ENCODE measurements around the gene SLC25A21.

SLC25A21 gene

DNA sequence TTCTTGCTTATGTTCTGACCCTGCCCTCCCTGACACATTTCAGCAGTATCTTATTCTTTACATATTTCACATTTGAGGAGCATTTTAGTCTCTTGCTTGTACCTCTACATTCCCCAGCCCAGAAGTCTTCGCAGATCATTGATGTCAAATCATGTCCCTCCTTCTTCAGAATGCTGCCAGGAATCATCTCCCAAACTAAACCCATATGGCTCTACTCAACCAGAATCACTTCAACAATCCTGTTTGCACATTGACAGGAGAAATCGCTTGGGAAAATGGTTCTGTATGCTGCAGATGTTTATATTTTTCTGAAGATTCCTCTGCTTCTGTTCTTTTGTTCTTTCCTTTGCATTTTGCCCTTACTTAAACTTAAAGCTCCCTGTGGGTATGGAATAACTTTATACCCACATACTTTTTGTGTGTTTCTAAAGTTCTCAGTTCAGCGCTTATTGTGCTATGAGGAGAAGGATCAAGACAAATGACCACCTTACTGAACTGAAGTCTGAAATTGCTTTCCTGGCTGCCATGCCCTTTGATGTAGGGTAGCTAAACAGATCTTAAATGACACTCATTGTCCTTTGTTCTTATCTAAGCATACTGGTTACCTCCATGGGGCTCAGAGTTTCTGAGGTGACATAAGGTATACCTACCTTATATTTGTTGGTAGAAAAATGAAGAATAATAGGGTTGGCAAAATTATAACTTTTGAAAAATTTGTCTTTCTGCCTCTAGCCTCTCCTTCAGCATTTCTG, 134.6 kb downstream of the SLC25A21 start:
- Histone ChIP-seq H3K27ac (ENCODE audit: extremely low read depth, low read depth, low read length) (no peak overlapping the region), H3K4me1 (ENCODE audit: control insufficient read depth, insufficient read depth, low read length) (peaks cover 22% of the 10 kb centered on the region), H3K9me3 (ENCODE audit: control insufficient read depth, insufficient read depth, low read depth, low read length) (no peaks in the 10 kb centered on the region), H3K4me3 (ENCODE audit: low read depth, low read length) (no peak overlapping the region), H3K36me3 (ENCODE audit: control insufficient read depth in 2 of 2, insufficient read depth in 1 of 2, low read length in 2 of 2) (no peaks in the 10 kb centered on the region)
- ChIA-PET CTCF (no interaction called here), POLR2A (no interaction called here)
- TF ChIP-seq YY1 (tag by site-specific recombination; IDR thresholded peaks at IDR 0.05) (no peak), ZNF221 (tag by site-specific recombination; IDR thresholded peaks at IDR 0.05; ENCODE audit: borderline replicate concordance) (no peak), ZNF664 (tag by site-specific recombination; IDR thresholded peaks at IDR 0.05) (no peak), SCRT2 (tag by site-specific recombination; IDR thresholded peaks at IDR 0.05) (no peak), ZNF785 (tag by site-specific recombination; IDR thresholded peaks at IDR 0.05) (no peak)
- TF ChIP-seq, protein P1, sequence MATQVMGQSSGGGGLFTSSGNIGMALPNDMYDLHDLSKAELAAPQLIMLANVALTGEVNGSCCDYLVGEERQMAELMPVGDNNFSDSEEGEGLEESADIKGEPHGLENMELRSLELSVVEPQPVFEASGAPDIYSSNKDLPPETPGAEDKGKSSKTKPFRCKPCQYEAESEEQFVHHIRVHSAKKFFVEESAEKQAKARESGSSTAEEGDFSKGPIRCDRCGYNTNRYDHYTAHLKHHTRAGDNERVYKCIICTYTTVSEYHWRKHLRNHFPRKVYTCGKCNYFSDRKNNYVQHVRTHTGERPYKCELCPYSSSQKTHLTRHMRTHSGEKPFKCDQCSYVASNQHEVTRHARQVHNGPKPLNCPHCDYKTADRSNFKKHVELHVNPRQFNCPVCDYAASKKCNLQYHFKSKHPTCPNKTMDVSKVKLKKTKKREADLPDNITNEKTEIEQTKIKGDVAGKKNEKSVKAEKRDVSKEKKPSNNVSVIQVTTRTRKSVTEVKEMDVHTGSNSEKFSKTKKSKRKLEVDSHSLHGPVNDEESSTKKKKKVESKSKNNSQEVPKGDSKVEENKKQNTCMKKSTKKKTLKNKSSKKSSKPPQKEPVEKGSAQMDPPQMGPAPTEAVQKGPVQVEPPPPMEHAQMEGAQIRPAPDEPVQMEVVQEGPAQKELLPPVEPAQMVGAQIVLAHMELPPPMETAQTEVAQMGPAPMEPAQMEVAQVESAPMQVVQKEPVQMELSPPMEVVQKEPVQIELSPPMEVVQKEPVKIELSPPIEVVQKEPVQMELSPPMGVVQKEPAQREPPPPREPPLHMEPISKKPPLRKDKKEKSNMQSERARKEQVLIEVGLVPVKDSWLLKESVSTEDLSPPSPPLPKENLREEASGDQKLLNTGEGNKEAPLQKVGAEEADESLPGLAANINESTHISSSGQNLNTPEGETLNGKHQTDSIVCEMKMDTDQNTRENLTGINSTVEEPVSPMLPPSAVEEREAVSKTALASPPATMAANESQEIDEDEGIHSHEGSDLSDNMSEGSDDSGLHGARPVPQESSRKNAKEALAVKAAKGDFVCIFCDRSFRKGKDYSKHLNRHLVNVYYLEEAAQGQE (tag by site-specific recombination; IDR thresholded peaks at IDR 0.05), result no peak
- TF ChIP-seq, protein P2, sequence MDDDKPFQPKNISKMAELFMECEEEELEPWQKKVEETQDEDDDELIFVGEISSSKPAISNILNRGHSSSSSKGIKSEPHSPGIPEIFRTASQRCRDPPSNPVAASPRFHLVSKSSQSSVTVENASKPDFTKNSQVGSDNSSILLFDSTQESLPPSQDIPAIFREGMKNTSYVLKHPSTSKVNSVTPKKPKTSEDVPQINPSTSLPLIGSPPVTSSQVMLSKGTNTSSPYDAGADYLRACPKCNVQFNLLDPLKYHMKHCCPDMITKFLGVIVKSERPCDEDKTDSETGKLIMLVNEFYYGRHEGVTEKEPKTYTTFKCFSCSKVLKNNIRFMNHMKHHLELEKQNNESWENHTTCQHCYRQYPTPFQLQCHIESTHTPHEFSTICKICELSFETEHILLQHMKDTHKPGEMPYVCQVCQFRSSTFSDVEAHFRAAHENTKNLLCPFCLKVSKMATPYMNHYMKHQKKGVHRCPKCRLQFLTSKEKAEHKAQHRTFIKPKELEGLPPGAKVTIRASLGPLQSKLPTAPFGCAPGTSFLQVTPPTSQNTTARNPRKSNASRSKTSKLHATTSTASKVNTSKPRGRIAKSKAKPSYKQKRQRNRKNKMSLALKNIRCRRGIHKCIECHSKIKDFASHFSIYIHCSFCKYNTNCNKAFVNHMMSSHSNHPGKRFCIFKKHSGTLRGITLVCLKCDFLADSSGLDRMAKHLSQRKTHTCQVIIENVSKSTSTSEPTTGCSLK (tag by site-specific recombination; IDR thresholded peaks at IDR 0.05), result no peak
- TF ChIP-seq, protein P3, sequence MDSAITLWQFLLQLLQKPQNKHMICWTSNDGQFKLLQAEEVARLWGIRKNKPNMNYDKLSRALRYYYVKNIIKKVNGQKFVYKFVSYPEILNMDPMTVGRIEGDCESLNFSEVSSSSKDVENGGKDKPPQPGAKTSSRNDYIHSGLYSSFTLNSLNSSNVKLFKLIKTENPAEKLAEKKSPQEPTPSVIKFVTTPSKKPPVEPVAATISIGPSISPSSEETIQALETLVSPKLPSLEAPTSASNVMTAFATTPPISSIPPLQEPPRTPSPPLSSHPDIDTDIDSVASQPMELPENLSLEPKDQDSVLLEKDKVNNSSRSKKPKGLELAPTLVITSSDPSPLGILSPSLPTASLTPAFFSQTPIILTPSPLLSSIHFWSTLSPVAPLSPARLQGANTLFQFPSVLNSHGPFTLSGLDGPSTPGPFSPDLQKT (IDR thresholded peaks at IDR 0.05; ENCODE audit: borderline replicate concordance, low read depth, low read length), result no peak

DNA sequence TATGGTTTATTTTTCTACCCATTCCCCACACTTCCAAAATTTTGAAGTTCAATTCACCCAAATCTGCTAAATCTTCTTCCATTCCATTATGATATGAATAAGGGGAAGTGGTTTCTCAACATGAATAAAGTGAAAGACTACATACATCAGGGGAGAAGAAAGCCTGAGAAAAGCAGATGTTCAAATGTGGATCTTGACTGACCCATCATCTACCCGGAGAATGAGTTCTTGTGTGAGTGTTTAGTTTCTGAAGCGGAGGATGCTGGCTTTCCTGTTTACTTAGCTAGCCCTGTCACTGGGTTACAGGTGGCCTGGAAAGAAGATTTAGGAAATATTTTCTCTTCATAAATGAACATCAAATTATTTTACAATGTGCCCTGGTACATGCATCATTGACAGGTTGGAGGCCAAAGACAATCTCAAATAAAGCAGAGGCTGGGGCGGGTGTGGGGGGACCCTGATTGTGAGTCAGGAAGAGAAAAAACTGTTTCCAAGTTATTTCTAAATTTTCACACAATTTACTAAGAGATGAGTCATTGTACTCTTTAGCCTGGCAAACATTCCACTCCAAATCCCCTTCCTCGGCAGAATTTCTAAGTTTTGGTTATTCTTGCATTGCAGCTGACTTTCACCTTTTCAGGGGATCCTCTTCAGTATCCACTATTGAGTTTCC, 135.6 kb downstream of the SLC25A21 start:
- POLR2A ChIA-PET, result no interaction called here
- H3K36me3 ChIP-seq (ENCODE audit: control insufficient read depth in 2 of 2, insufficient read depth in 1 of 2, low read length in 2 of 2), result no peaks in the 10 kb centered on the region
- CTCF ChIA-PET, result no interaction called here
- TF ChIP-seq, protein P4, sequence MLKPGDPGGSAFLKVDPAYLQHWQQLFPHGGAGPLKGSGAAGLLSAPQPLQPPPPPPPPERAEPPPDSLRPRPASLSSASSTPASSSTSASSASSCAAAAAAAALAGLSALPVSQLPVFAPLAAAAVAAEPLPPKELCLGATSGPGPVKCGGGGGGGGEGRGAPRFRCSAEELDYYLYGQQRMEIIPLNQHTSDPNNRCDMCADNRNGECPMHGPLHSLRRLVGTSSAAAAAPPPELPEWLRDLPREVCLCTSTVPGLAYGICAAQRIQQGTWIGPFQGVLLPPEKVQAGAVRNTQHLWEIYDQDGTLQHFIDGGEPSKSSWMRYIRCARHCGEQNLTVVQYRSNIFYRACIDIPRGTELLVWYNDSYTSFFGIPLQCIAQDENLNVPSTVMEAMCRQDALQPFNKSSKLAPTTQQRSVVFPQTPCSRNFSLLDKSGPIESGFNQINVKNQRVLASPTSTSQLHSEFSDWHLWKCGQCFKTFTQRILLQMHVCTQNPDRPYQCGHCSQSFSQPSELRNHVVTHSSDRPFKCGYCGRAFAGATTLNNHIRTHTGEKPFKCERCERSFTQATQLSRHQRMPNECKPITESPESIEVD (tag by site-specific recombination; IDR thresholded peaks at IDR 0.05), result peak; percentile 50; the same call in 1 of the 2 replicates
- TF ChIP-seq ZNF394 (tag by site-specific recombination; IDR thresholded peaks at IDR 0.05; ENCODE audit: borderline replicate concordance) (no peak), BCL11A (tag by site-specific recombination; IDR thresholded peaks at IDR 0.05; ENCODE audit: low read depth) (no peak)
- H3K9me3 ChIP-seq (ENCODE audit: control insufficient read depth, insufficient read depth, low read depth, low read length), result no peaks in the 10 kb centered on the region
- no peak overlapping the region for H3K27ac ChIP-seq (ENCODE audit: extremely low read depth, low read depth, low read length)
- no peak overlapping the region for H3K4me3 ChIP-seq (ENCODE audit: low read depth, low read length)
- H3K4me1 ChIP-seq (ENCODE audit: control insufficient read depth, insufficient read depth, low read length), result peaks cover 20% of the 10 kb centered on the region
